ENCODE measurements around the gene ECI2.

The ECI2 gene, protein sequence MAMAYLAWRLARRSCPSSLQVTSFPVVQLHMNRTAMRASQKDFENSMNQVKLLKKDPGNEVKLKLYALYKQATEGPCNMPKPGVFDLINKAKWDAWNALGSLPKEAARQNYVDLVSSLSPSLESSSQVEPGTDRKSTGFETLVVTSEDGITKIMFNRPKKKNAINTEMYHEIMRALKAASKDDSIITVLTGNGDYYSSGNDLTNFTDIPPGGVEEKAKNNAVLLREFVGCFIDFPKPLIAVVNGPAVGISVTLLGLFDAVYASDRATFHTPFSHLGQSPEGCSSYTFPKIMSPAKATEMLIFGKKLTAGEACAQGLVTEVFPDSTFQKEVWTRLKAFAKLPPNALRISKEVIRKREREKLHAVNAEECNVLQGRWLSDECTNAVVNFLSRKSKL

DNA sequence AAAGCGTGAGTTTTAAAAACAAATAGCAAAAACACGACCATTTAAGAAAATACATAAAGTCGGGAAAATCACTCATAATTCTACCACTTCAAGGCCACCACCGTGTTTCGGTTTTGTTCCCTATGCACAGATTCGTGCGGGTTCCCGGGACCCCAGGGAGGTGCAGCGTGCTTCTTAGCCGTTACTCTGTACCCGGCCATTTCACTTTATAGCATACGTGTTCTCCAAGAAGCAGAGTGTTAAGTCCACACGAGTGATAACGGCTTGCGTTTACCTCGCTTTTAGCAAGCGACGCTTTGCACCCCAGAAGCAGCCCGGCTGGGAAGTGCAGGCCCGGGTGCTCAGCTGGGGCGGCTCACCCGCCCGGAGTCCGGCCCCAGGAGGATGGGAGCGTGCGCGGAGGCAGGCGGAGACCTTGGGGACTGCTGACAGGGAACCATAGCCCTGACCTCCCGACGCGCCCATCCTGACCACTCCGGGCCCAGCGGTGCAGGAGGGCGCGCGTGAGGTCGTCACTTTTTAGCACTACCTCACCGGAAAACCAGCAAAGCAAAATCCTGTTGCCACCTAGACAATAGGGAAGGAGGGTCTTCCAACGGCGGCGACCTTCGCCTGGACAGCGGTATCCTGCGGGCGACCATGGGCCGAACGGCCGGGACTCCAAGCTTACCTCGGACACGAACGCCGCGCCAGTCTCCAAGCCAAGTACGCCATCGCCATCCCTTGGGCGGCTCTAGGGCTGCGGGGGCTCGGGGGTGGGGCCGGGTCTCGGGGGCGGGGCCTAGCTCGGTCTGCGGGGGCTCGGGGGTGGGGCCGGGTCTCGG is at the start of gene ECI2:
Gene ECI2, minus strand, starts transcription at position 735 of the 824 bp plus-strand sequence. Its CDS starts 15 bp downstream, at position 720.
- DNase-seq: peak; percentile 37 to 65

DNA sequence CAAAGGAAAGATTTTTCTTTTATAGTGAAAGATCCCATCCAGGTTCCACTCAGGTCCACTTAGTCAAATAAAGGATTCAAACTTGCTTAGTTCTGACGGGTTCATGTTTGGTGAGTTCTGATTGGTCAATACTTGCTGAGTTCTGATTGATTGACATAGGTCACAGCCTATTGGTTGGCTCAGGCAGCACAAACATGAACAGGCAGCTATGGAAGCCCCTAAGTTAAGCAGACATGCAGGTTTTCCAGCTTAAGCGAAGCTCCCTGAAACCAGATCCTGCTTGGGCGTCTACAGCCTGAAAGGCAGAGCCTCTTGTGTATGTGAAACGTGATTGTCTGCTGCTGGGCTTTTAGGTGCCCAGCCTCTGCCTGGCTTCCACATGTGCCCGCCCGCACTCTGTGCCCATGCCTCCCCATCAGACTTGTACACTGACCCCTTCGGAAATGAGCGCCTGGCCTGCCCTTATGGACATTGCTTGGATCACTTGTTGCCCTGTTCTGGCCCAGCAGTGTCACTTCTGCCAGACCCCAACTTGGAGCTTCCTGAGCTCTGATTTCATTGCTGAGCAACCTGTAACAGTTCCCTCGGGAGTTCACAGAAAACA is 45.4 kb upstream of the ECI2 start:
- DNase-seq: no peak

DNA sequence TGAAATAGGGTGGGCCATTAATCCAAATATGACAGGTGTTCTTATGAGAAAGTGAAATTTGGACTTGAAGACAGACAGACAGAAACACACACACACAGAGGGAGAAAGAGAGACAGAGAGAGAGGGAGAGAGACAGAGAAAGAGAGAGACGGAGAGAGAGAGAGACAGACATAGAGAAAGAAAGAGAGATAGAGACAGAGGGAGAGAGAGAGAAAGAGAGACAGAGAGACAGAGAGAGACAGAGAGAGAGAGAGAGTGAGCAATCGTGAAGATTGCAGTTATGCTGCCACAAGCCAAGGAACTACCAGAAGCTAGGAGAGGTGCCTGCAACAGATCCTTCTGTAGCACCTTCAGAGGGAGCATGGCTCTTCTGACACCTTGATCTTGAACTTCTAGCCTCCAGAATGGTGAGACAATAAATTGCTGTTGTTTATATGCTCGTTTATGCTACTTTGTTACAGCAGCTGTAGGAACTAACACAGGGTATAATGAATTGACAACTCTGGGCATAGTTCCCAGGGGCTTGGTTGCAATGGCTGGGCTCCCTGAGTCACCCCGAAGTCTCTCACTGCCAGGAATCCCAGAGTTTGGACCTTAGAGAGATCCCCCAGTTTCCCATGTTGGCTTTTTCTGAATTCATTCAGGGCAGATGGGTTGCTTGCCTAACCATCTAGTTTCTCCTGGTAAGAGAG is 44.7 kb upstream of the ECI2 start:
- DNase-seq: no peak

GRCh38 chr6:4178737-4179333 is 43.5 kb upstream of the ECI2 start:
- no peak for DNase-seq

DNA sequence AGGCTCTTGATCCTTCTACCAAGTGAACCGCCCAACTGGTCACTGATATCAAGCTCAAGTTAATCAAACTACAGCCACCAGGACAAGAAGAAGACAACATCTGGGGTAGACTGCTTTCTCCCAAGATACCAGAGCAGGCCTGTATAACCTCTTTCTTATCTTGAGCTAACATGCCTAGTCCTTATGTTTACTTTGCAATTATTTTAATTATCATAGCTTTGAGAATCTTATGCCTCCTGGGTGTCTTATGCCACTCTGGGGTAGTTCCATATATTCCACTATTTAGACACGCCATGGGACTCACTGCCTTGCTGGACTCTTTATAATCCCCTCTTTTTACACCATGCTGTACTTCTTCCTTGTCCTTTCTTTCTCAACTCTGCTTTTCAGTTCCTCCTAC is 41.5 kb upstream of the ECI2 start:
- no peak for DNase-seq

DNA sequence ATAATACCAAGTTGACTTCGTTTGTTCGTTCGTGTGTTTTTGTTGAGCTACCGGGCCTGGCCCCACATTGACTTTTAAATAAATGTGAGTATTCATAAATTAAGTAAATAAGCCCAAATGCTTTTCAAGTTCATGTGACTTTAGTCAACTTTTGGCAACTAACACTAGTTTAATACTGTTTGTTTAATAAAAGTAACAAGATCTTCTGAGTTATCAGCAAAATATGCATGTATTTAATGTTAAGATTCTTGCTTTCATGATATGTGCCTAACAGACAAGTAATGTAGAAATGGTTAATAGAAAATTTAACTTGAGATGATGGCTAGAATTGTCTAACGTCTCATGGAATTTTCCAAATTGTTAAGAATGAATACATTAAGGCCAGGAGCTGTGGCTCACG is 38.7 kb upstream of the ECI2 start:
- no peak for DNase-seq

DNA sequence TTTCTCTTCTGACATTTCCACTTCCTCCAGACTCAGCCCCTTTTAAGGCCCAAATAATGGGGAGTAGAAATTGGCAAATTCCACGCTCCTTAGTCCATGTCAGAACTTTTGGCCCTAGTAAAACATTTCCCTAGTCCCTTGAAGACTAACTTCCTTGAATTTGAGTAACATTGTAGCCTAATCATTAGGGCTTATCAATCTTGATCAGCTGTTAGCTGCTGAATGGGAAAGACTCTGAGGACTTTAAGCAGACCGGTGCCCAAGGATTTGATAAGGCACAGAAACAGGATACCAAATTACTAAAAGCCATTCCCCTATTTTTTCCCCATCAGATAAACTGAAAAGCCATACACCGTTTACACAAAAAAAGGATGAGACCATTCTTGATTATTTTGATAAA is 37.0 kb upstream of the ECI2 start:
- DNase-seq: no peak

DNA sequence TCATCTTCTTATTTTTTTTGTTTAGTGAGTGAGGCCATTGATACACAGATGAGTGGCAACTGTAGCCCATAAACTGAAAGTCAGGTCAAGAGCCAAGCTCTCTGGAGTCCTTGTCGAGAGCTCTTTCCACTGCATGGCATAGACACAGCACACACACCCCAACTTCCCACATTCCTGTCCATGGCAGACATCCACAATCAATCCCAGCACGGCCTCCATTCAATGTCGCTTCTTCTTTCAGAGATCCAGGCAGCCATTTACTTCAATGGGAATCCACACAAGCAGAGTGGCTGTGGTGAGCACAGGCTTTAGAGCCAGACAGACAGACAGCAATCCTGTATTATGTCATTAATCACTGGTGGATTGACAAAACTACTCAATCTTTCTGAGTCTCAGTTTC is 34.9 kb upstream of the ECI2 start:
- DNase-seq: no peak

DNA sequence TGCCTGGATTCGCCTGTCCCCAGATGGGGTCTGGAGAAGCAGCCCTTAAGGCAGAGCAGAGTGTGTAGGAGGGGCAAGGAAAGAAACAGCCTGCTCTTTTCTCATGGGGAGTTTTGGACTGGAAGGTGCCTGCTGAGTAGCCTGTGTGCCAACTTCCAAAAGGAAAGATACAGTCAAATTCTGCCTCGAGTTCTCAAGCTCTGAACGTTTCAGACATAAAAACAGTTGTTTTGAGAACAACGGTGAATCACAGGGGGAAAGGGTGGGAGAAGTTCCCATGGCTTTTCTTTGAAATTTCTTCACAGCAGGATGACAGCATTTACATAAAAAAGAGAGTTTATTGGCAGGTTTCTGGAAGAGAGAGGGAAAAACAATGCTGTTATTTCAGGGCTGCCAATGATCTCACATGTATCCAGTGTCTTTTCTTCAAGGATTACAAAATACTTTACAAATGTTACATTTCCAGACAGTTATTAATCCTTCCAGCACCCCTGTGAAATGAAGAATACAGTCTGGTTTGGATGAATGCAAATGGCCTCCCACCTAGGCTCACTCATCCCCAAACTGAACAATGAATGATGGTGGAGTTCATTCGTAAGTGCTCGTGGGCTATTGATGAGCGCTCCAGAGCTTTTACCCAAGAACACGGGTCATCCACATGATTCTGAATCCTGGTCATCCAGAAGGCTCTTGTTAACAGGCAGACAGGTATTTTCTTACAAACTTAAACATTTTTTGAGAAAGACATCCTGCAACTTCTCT is 33.8 kb upstream of the ECI2 start:
- DNase-seq: no peak

- no peak for DNase-seq
Observed at GRCh38 chr6:4167833-4168232, 32.5 kb upstream of the ECI2 start.

- DNase-seq: no peak
Observed at GRCh38 chr6:4167123-4167522, 31.7 kb upstream of the ECI2 start.

DNA sequence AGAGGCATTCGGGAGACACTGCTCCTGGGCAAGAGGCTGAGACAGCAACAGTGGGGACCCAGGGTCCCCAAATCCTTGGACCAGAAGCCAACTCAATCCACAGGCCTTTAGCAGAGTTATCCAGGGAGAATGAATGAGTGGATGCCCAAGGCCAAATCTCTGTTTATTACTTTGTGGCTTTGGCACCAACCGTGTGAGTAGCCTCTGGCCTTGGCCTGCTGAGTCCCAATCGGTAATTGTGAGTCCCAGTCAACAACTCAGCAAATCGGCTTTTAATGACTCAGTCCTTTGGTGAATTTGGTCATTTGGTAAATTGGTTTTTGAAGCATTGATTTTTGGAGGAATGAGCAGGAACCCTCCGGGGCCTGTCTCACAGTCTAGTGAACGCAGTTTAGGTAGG is 29.1 kb upstream of the ECI2 start:
- DNase-seq: no peak

GRCh38 chr6:4164117-4164442 is 28.7 kb upstream of the ECI2 start:
- no peak for DNase-seq

DNA sequence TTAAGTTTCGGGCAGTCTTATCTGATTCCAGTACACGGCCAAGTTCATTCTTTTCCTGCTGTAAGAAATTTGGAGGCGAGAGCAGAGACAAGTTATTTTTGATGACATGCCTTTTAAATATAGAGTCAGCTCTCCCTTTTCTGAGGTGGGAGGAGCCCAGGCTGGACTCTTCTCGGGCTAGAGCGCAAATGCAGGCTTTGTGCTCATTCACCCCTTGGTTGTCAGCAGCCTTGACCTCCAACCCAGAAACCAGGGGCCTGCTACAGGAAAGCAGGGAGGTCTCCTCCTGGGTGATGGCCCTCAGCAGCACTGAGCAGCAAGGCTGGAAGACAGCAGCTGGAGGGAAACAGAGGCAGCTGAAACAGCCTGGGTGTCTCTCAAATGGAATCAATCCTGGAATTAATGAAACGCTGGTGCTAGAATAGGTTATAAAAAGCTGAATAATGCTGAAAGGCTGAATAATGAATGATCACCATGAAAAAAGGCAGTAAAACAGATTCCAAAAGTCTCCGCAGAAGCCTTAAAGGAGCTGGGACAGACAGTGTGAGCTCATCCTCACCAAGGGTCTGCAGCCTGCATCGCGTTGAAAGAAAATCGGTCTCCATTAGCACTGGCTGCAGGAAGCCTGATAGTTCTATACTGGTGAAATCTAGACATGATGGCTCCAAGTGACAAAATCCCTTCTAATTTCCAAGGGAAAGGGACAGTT is 28.2 kb upstream of the ECI2 start:
- no peak for DNase-seq

GRCh38 chr6:4162370-4162769 is 27.0 kb upstream of the ECI2 start:
- no peak for DNase-seq

- no peak for DNase-seq
Observed at GRCh38 chr6:4159491-4159890, 24.1 kb upstream of the ECI2 start.

GRCh38 chr6:4157506-4157905 is 22.1 kb upstream of the ECI2 start:
- no peak for DNase-seq

DNA sequence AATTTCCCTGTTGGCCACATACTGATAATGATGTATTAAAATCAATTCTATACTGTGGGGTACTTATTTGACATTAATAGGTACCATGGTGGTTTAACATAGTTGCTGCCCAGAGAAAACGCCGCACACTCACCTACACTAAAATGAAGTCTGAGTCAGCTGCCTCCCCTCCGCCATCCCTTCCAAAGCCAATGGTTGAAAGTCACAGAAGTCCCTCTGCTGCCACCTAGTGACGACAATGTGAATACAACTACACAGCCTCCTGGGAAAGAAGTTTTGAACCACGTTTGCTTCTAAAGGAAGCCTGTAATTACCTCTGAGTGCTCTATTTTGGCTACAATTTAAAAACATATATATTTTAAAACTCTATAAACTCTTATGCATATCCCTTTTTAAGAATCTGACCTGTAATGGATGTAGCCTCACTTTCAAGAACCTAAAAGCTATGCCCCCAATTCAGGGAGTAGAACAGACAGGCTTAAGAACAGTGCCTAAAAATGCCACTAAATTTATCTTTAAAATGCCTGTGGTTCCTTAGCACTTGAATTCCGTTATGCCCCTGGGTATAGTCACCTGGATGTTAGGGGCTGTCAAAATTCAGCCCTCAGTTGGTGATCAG is 20.6 kb upstream of the ECI2 start:
- DNase-seq: peak; percentile 72 to 83

DNA sequence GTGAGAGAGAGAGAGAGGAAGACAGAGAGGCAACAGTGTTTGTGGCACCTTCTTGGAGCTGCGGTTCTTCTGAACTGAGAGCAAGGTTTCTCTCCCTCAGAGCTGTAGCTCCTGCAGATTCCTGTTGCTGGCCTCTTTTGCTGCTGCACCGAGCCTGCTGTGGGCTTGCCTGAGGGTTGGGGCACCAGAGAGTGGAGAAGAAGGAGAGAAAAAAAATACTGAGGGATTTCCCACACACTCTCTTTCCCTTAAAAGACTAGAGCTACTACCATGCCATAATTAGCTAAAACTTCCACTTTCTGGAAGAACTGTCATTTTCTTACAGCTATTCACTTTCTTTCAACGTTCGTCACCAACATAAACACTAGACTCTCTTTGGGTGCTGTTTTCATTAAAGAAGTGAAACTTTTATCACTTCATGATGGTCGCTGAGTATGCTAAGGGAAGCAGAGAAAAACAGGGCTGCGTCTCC is 18.2 kb upstream of the ECI2 start:
- DNase-seq: no peak

DNA sequence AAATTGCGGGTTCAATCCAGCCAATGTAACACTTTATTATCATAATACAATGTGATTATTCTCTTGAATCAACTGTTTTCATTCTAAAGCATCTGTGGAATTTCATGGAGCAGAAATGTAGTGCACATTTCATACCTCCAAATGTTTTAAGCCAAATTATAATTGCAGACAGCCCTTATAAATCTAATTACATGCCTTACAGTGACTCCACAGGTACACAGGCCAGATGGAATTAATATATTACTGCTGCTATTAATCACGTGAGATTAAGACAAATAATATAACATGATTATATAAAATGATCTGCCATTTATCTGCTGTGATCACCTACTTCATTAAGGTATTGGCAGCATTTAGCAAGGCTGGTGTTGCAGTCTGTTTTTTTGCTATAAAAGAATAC is 9.7 kb upstream of the ECI2 start:
- no peak for DNase-seq

DNA sequence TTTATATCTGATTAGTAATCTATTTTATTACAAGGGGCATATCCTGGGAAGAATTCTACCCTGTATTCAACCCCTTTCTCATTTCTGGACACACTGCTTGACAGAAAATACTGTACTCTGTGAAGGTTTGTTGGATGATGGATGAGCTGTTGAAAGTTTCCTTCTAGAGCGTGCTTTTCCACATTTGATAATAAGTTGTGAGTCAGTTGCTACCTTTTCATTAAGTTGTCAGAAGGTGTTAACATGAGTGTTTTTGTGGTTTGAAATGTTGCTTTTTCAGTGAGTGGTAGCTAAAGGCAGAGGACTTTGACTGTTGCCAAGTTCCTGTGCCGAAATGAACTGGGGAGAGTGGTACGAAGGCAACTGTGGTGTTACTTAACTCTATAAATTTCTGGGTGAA is 3.9 kb upstream of the ECI2 start:
- DNase-seq: no peak

All from CD4-positive, alpha-beta T cell treated with Interferon alpha-2 for 1 hour (primary cell).